H9 (cell line): ENCODE data around the gene USP14. TPM values are rescaled to one million over a fixed set of nuclear protein-coding genes. Genes with fewer than 3 reads are reported as not detected.

ENCODE experiments used
- DNase-seq: peaks from one replicate; pipeline ENCODE4 v3.0.0-alpha.2; 2017
- H2AFZ ChIP-seq: one replicate; pipeline ENCODE4 v1.6.1; 2013; ENCODE audit warnings: mild to moderate bottlenecking, low read length, control low read depth, moderate library complexity
- H2AK5ac ChIP-seq: 2 replicates; pipeline ENCODE4 v1.6.1; 2013; ENCODE audit warnings: low read length, control low read depth, mixed read lengths; ENCODE audit not compliant: insufficient read length
- H2BK120ac ChIP-seq: one replicate; pipeline ENCODE4 v1.6.1; 2013; ENCODE audit warnings: low read depth, mild to moderate bottlenecking, low read length, control low read depth, inconsistent platforms; ENCODE audit not compliant: poor library complexity, severe bottlenecking
- H2BK12ac ChIP-seq: 2 replicates; pipeline ENCODE4 v1.6.1; 2013; ENCODE audit warnings: low read length, control low read depth, mixed read lengths, low read depth; ENCODE audit not compliant: insufficient read length
- H2BK15ac ChIP-seq: 2 replicates; pipeline ENCODE4 v1.6.1; 2013; ENCODE audit warnings: low read depth, low read length, control low read depth
- H2BK20ac ChIP-seq: one replicate; pipeline ENCODE4 v1.6.1; 2013; ENCODE audit warnings: low read depth, mild to moderate bottlenecking, low read length, control low read depth, inconsistent platforms; ENCODE audit not compliant: poor library complexity, severe bottlenecking
- H2BK5ac ChIP-seq: 2 replicates; pipeline ENCODE4 v1.6.1; 2013; ENCODE audit warnings: low read length, control low read depth, mixed read lengths; ENCODE audit not compliant: insufficient read length
- H3K14ac ChIP-seq: 2 replicates; pipeline ENCODE4 v1.6.1; 2013; ENCODE audit warnings: low read length, control low read depth; ENCODE audit not compliant: insufficient read depth
- H3K18ac ChIP-seq: 2 replicates; pipeline ENCODE4 v1.6.1; 2013; ENCODE audit warnings: low read depth, mild to moderate bottlenecking, mixed read lengths, low read length, control low read depth; ENCODE audit not compliant: insufficient read length
- H3K23ac ChIP-seq: 2 replicates; pipeline ENCODE4 v1.6.1; 2013; ENCODE audit warnings: low read length, control low read depth, mixed read lengths, low read depth; ENCODE audit not compliant: insufficient read length
- H3K23me2 ChIP-seq: 2 replicates; pipeline ENCODE4 v1.6.1; 2013; ENCODE audit warnings: low read depth, mild to moderate bottlenecking, mixed read lengths, low read length, control low read depth; ENCODE audit not compliant: insufficient read length, poor library complexity, severe bottlenecking
- H3K27ac ChIP-seq: 2 replicates; pipeline ENCODE4 v1.5.1; 2013; ENCODE audit warnings: low read length, control low read depth, mixed read lengths, low read depth; ENCODE audit not compliant: insufficient read length
- H3K27me3 ChIP-seq: 2 replicates; pipeline ENCODE4 v1.6.1; 2013; ENCODE audit warnings: low read length, control low read depth, inconsistent platforms; ENCODE audit not compliant: insufficient read depth
- H3K4ac ChIP-seq: 2 replicates; pipeline ENCODE4 v1.6.1; 2013; ENCODE audit warnings: low read depth, mild to moderate bottlenecking, control low read depth, inconsistent platforms, low read length, moderate library complexity
- H3K4me1 ChIP-seq: 2 replicates; pipeline ENCODE4 v1.6.1; 2013; ENCODE audit warnings: low read length, control low read depth, inconsistent platforms; ENCODE audit not compliant: insufficient read depth
- H3K4me2 ChIP-seq: 2 replicates; pipeline ENCODE4 v1.6.1; 2013; ENCODE audit warnings: low read length, control low read depth, mixed read lengths; ENCODE audit not compliant: insufficient read length, insufficient read depth
- H3K56ac ChIP-seq: 2 replicates; pipeline ENCODE4 v1.6.1; 2013; ENCODE audit warnings: low read depth, mild to moderate bottlenecking, mixed read lengths, low read length, control low read depth; ENCODE audit not compliant: insufficient read length
- H3K79me1 ChIP-seq: 2 replicates; pipeline ENCODE4 v1.6.1; 2013; ENCODE audit warnings: low read depth, mild to moderate bottlenecking, moderate library complexity, low read length, control low read depth, inconsistent platforms; ENCODE audit not compliant: insufficient read depth, poor library complexity, severe bottlenecking
- H3K79me2 ChIP-seq: 2 replicates; pipeline ENCODE4 v1.6.1; 2013; ENCODE audit warnings: low read length, control low read depth, inconsistent platforms; ENCODE audit not compliant: insufficient read depth
- H3K9ac ChIP-seq: 2 replicates; pipeline ENCODE4 v1.6.1; 2013; ENCODE audit warnings: low read length, control low read depth, mixed read lengths; ENCODE audit not compliant: insufficient read length; ENCODE audit errors: extremely low read depth
- H3K9me3 ChIP-seq: one replicate; pipeline ENCODE4 v1.6.1; 2013; ENCODE audit warnings: low read depth, low read length, inconsistent platforms; ENCODE audit not compliant: control insufficient read depth
- H3T11ph ChIP-seq: one replicate; pipeline ENCODE4 v1.6.1; 2013; ENCODE audit warnings: mild to moderate bottlenecking, low read length, control low read depth, inconsistent platforms
- H4K20me1 ChIP-seq: one replicate; pipeline ENCODE4 v1.6.1; 2013; ENCODE audit not compliant: control insufficient read depth, insufficient read length, insufficient read depth
- H4K5ac ChIP-seq: 2 replicates; pipeline ENCODE4 v1.6.1; 2013; ENCODE audit warnings: low read depth, mild to moderate bottlenecking, mixed read lengths, low read length, control low read depth; ENCODE audit not compliant: insufficient read length
- H4K8ac ChIP-seq: replicated peaks from 2 replicates; pipeline ENCODE4 v1.6.1; 2013; ENCODE audit warnings: low read length, control low read depth, mixed read lengths, low read depth; ENCODE audit not compliant: insufficient read length
- H4K91ac ChIP-seq: 2 replicates; pipeline ENCODE4 v1.6.1; 2013; ENCODE audit warnings: low read depth, mild to moderate bottlenecking, moderate library complexity, mixed read lengths, low read length, control low read depth; ENCODE audit not compliant: insufficient read length
- H3K27ac Mint-ChIP-seq, 3 experiments: 2 replicates in 2 of 3; 3 replicates in 1 of 3; pipeline ENCODE4 v1.8.0; 2020 to 2021; ENCODE audit warnings: mixed read lengths in 3 of 3, mild to moderate bottlenecking in 1 of 3, moderate library complexity in 1 of 3
- H3K27me3 Mint-ChIP-seq: 2 replicates; pipeline ENCODE4 v1.8.0; 2021; ENCODE audit warnings: low read depth, mild to moderate bottlenecking, moderate library complexity, mixed read lengths
- H3K36me3 Mint-ChIP-seq, 3 experiments: 2 replicates in 2 of 3; 3 replicates in 1 of 3; pipeline ENCODE4 v1.8.0; 2020 to 2021; ENCODE audit warnings: low read depth in 3 of 3, mixed read lengths in 3 of 3; ENCODE audit not compliant: insufficient read depth in 1 of 3
- H3K4me1 Mint-ChIP-seq, 2 experiments: 2 replicates each; pipeline ENCODE4 v1.8.0; 2020; ENCODE audit warnings: mixed read lengths in 2 of 2
- H3K4me3 Mint-ChIP-seq, 2 experiments: 2 replicates in 1 of 2; 3 replicates in 1 of 2; pipeline ENCODE4 v1.8.0; 2020 to 2021; ENCODE audit warnings: mild to moderate bottlenecking in 2 of 2, mixed read lengths in 2 of 2, moderate library complexity in 1 of 2
- H3K9me3 Mint-ChIP-seq, 2 experiments: 2 replicates in 1 of 2; 3 replicates in 1 of 2; pipeline ENCODE4 v1.8.0; 2020; ENCODE audit warnings: mild to moderate bottlenecking in 2 of 2, mixed read lengths in 2 of 2, moderate library complexity in 1 of 2
- CTCF ChIP-seq: fragments of 200-600 bp; sonication (generic); conservative IDR thresholded peaks from 3 replicates; pipeline ENCODE4 v1.8.0; 2021; ENCODE audit warnings: antibody characterized with exemption, mild to moderate bottlenecking
- WGBS: extraction: QIAGEN DNeasy Blood & Tissue Kit; methylation state at CpG from one replicate; pipeline ENCODE4 v1.1.7; 2013; ENCODE audit warnings: missing lambda C conversion rate, low lambda C conversion rate, mixed read lengths; ENCODE audit not compliant: insufficient read length; ENCODE audit errors: extremely low coverage; 5-methylcytosine and 5-hydroxymethylcytosine counted together
- microRNA-seq: library from miRNA; unstranded; fragments of <30 nt; microRNA quantifications from one replicate; pipeline ENCODE4, GENCODE V29; 2020; ENCODE audit warnings: borderline microRNAs expressed
- total RNA-seq: library from RNA; stranded (reverse); gene quantifications from 2 replicates; pipeline ENCODE4 v1.2.1, GENCODE V29; 2021

Gene USP14
- total RNA-seq, 1 experiment from 2014 or later = 92.1 TPM

- H3K9ac ChIP-seq = no peak overlapping the region
- peaks cover 17 to 61% (median 61%) of the 10 kb centered on the region in 3 experiments; a peak in 6 of 7 replicates for H3K36me3 Mint-ChIP-seq
- no peak overlapping the region for H2BK120ac ChIP-seq
- H4K91ac ChIP-seq = no peak overlapping the region
- H3K9me3 ChIP-seq = no peaks in the 10 kb centered on the region
- H4K5ac ChIP-seq = no peak overlapping the region
- H4K8ac ChIP-seq = no peak overlapping the region
- no peak overlapping the region for H3K18ac ChIP-seq
- H3K56ac ChIP-seq = no peak overlapping the region
- no peak overlapping the region for H2BK12ac ChIP-seq
- no peak overlapping the region for H3K14ac ChIP-seq
- H2AFZ ChIP-seq = no peak overlapping the region
- no peak for DNase-seq
- H2BK20ac ChIP-seq = no peak overlapping the region
- H3K23me2 ChIP-seq = no peaks in the 10 kb centered on the region
- no peak overlapping the region for H2BK15ac ChIP-seq
- no peaks in the 10 kb centered on the region for H3K27me3 ChIP-seq
- H3K4ac ChIP-seq = no peak overlapping the region
- no peak overlapping the region for H2BK5ac ChIP-seq
- H3K27ac ChIP-seq = no peak overlapping the region
- no CpG with 5 or more reads among the region's 2 CpGs for WGBS
- H3K4me3 Mint-ChIP-seq = no peak overlapping the region
- H3K4me1 Mint-ChIP-seq = peaks cover 0 to 2% of the 10 kb centered on the region in 2 experiments; a peak in 2 of 4 replicates
- TF ChIP-seq CTCF = no peak
- H3K27ac Mint-ChIP-seq = no peak overlapping the region; a peak in 1 of 7 replicates
- H3T11ph ChIP-seq = no peak overlapping the region
- no peaks in the 10 kb centered on the region for H3K9me3 Mint-ChIP-seq
- H3K23ac ChIP-seq = no peak overlapping the region
- no peaks in the 10 kb centered on the region for H4K20me1 ChIP-seq
- H3K79me2 ChIP-seq = peaks cover 2% of the 10 kb centered on the region; the same call in 1 of the 2 replicates
- H3K4me2 ChIP-seq = no peak overlapping the region
- no peak overlapping the region for H2AK5ac ChIP-seq
- no peaks in the 10 kb centered on the region for H3K27me3 Mint-ChIP-seq
- H3K4me1 ChIP-seq = no peaks in the 10 kb centered on the region
- no peaks in the 10 kb centered on the region for H3K79me1 ChIP-seq
Measured at GRCh38 chr18:261398-262073, 103.2 kb downstream of the USP14 start.

Small RNA genes lying within 50 kb of the gene (microRNA-seq; reads per million reads assigned to microRNA genes)
- not detected for gene MIR8078

Other genes with a start within 250 kb of the USP14 start
- 0.72 and 1.0 TPM in 2 replicates for gene TUBB8B, start 108.9 kb upstream of the USP14 start, total RNA-seq
- 64.0 and 74.5 TPM in 2 replicates for gene THOC1, start 109.5 kb downstream of the USP14 start, total RNA-seq